Renal cortex interstitium (tissue), 11 donors: ENCODE measurements around the gene RBBP8NL. TPM values are rescaled to one million over a fixed set of nuclear protein-coding genes. Genes with fewer than 3 reads are reported as not detected.
"Not testable (repeated sequence)": the region's sequence is repeated elsewhere in the genome, so short reads cannot be mapped to it uniquely, and the experiment has no call there.

Experiments used
- DNase-seq, 11 donors: peaks; one replicate each; pipeline ENCODE4 v3.0.0-alpha.2; 2013; ENCODE audit warnings: low read depth in 9 of 11, low spot score in 4 of 11; ENCODE audit errors: extremely low read depth in 1 of 11
- polyA plus RNA-seq, 3 donors: library from polyadenylated mRNA; unstranded; fragments of 120-200 nt; gene quantifications; one replicate each; pipeline ENCODE4 v1.2.1, GENCODE V29; 2013; ENCODE audit not compliant: insufficient read length in 3 of 3

Gene RBBP8NL
- polyA plus RNA-seq, 3 donors: 1.1 to 1.9 (median 1.5) TPM

DNA sequence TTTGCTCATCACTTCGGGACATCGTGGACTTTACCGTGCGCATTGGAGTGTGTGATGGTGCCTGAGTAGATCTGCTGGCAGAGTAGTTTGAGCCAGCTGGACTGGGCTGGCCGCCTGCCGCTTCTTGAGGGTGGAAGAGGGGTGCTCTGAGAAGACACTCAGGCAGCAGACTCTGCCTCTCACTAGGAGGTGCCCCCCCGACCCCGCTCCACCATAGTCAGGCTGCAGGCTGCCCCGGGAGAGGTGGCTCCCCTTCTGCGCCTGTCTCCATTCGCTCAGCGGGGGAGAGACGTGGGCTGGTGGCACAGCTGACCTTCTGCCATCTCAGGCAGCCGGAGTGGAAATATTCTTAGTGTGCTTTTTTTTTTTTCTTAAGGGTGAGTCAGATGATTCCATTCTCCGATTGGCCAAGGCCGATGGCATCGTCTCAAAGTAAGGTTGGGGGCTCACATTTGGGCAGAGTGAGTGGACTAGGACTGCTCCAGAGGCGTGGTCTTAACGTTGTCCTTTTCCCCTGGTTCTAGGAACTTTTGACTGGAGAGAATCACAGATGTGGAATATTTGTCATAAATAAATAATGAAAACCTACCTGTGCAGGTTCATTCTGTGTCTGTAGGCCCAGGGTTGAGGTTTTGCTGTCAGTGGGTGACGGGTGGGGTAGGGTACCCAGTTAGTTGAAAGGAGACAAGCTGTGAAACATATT, 39.3 kb downstream of the RBBP8NL start:
- no peak for DNase-seq

DNA sequence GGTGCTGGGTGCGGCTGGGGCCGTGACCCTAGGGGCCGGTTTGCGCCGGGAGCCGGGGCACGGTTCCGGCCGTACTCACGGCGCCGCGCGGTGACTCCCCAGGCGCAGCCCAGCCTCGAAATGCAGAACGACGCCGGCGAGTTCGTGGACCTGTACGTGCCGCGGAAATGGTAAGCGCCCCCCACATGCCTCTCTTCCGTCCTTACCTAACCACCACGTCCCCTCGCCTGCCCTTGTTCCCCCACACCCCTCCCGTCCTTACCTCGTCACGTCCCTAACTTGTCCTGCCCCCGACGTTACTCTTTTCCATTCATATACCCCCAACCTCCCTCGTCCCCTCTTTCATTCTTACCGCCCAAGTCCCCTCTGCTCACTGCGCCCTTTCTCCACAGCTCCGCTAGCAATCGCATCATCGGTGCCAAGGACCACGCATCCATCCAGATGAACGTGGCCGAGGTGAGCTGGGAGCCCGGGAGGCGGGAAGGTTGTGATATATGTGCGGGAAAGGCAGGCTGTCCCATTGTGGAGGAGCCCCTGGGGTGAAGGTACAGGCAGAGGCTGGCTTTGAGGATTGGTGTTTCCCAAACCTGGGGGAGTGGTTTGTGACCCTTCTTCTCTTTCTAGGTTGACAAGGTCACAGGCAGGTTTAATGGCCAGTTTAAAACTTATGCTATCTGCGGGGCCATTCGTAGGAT, 40.0 kb downstream of the RBBP8NL start:
- DNase-seq: no peak

DNA sequence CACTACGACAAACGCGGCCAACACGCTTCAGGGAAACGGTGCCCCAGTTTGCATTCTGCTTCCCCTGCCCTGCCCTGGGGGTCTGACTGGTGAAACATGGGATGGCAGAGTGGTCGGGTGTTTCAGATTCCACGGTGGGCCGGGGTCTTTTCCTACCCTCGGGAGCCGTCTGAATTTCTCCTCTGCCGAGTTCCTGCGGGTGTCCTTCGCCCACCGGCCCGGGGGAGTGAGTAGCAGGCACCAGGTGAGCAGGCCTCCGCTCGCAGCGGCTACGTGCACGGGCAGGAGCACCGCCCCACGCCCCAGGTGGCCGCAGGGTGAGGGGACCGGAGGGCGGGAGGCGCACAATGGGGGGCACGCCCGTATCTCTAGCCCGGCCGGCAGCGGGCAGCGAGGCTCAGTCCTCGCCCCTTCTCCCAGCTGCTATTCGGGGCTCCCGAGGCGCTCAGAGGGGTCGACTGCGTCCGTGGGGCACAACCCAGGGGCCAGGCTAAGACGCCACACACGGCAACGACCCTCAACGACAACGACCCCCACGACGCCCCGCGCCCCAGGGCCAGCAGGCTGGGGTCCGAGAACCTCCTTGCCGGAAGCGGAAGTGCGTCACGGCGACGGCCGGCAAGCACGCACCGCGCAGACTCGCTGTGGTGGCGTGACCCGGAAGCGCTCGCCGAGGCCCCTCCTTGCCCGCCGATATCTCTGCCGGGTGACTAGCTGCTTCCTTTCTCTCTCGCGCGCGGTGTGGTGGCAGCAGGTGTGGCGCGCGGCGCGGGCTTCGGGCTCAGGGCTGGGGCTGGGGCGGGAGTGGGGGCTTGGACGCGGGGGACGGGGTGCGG, 40.7 kb downstream of the RBBP8NL start, which contains the start of gene RPS21:
Gene RPS21 (plus strand): TSS at position 721 of the 836 bp plus-strand sequence. CDS start 236 bp downstream, outside the sequence.
- DNase-seq: peak; percentile 71 to 91 (median 90)

DNA sequence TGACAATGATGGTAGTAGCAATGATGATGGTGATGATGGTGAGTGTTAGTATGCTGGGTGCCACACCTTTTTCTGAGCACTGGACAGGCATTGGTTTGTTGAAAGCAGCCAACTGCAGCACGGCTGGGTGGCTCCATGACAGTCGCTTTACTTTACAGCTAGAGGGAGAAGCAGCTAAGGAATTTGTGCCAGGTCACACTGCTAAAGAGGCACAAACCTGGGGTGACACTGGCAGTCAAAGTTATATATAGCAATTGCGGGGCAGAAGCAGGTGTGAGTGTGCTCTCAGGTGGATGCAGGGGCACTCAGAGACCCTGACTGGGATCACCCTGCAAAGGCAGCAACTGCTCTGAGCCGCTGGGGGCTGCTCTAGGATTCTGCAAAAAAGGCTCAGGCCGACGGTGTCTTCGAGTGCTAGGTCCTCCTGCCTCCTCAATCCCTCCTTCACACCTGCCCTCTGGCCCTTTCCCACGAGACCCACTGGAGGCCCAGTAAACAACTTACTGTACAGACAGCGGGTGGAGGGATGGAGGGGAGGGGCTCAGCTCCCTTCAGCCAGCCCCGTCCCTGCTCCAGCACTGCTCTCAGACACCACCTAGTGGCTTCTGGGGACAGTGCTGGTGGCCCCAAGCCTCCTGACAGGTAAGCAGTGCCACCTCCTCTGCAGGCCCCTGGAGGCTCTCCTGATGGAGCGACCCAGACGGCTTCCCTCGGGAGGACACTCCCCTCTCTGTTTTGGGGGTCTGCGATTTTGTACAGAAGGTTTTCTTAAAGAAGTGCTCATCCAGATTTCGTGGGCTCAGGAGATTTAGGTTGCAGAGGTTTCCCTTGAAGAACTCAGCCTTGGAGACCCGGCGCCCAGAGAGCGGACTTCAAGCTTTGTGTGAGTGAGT, 44.8 kb downstream of the RBBP8NL start:
- peak in 2 of 11 donors; percentile 61 to 74 for DNase-seq

DNA sequence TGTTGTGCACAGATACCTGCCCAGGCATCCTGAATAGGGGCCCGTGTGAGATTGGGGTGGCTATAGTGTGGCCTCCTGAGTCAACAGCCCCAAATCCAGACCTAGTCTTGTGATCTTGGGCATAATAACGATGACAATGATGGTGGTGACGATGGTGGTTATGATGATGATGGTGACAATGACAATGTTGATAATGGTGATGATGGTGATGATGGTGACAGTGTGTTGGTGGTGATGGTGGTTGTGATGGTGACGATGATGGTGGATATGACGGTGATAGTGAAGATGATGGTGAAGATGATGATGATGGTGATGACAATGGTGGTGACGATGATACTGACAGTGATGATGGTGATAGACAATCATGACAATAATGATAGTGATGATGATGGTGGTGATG, 45.5 kb downstream of the RBBP8NL start:
- no peak for DNase-seq

DNA sequence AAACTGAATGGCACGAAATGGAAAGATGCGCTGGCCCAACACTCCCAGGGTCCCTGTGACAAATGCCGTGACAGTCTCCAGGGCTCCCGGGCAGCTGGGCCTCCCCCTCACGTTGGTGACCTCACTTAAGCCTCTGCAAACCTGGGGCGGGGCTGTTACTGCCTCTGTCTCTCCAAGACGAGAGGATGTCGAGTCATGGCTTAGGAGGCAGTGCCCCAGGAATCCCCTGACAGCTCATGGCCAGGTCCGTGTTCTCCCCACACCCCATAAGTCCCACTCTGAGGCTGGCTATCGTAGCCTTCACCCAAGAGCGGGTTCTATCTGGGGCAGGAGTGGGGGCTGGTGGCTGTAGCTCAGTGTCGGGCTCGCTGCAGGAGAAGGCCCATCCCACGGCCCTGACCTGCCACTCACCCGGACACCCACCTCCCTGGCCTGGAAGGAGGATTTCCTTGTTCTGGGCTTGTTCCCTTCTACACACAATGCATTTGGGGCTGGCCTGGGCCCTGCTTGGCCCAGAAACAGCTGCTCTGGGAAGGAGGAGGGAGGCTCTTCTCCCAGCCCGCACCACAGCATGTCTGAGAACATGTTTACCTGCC, 46.0 kb downstream of the RBBP8NL start:
- DNase-seq: no peak

DNA sequence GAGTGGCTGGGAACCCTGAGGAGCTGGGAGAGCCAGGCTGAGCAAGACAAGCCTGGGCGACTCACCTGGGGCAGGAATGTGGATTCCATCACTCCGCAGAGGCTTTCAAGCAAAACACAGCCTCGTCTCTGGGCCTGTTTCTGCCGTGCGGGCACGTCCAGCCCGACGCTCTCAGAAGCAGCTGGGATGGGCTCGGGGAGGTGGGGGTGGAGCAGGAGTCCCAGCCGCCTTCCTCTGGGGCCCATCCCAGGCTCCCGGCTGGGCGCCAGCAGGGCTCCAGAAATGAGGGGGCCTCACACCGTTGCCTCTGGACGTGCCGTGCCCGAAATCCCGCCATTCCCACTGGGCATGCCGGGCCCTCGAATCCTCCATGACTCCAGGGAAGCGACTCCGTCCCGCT, 49.1 kb downstream of the RBBP8NL start:
- no peak for DNase-seq

DNA sequence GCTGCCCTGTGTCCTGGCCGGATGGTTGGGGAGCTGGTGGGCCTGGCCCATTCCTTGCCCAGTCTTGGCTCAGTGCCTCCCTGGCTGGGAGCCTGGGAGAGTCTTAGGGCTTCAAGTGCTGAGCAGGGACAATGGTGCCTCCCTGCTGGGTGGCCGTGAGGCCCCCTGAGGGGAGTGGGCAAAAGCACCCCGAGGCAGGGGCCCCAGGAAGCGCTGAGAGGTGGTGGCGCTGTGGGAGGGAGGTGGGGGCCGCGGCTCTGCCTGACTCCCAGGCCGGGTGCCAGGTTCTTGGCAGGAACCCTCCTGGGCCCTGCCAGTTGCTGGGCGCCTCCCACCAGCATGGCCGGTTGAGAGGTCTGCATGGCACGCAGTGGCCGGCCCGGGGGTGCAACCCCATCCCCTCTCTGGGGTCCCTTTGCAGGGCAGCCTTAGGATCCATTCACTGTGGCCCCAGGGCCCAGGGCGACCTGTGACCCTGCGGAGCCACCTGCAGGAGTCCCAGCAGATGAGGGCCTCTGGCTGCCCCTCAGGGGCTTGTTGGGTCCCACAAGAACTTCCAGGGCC, 49.6 kb downstream of the RBBP8NL start:
- DNase-seq: no peak

DNA sequence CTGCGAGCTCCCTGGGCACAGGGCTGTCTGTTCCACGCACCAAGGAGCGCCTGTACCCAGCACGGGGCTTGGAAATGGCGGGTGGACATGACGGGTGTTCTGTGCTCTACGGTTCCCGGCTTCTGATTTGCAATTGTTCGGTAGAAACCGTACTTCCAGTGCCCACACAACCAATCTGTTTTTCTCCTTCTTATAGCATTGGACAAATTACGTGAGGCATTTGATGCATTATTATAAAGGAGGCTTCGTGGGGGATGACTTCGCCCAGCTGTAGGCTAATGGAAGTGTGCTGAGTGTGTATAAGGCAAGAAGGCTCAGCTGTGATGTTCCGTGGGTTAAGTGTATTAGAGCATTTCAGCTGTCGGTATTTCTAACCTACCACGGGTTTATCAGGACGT, 50.3 kb downstream of the RBBP8NL start:
- no peak for DNase-seq

DNA sequence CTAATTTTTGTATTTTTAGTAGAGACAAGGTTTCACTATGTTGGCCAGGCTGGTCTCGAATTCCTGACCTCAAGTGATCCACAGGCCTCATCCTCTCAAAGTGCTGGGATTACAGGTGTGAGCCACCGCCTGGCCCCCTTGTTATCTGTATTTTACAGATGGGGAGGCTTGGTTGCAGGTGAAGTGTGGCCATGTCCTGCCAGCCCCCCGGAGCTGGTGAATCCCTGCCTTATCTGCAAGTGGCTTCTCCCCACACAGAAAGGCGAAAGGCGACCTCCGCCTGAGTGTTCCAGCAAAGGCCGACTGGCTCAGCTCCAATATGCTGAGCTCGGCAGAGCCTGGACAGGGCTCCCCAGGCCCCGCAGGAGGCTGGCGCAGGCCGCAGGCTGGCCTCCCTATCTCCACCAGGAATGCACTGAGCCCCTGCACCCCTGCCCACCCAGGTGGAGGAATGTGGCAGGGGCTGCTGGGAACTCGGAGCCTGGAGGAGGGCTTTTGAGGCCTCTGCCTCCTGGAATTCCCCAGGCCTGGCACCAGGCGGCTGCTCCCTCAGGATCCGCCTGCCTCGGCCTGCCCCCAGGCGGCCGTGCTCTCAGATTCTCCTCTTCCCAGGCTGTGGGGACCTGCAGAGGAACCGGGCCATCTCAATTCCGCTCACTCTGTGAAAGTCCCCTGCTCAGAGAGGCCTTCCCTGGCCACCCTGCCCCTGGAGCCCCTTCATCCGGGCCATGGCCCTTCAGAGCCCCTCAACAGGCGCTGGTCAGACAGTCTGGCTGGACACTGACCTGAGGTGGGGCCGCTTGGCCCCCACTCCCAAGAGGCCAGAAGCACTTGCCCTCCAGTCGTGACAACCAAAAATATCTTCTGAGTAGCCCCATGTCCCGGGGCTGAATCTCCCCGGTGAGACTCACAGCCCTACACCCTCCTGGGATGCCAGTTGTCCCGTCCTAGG, 51.0 kb downstream of the RBBP8NL start:
- peak in 3 of 11 donors; percentile 62 to 78 (median 67) for DNase-seq

DNA sequence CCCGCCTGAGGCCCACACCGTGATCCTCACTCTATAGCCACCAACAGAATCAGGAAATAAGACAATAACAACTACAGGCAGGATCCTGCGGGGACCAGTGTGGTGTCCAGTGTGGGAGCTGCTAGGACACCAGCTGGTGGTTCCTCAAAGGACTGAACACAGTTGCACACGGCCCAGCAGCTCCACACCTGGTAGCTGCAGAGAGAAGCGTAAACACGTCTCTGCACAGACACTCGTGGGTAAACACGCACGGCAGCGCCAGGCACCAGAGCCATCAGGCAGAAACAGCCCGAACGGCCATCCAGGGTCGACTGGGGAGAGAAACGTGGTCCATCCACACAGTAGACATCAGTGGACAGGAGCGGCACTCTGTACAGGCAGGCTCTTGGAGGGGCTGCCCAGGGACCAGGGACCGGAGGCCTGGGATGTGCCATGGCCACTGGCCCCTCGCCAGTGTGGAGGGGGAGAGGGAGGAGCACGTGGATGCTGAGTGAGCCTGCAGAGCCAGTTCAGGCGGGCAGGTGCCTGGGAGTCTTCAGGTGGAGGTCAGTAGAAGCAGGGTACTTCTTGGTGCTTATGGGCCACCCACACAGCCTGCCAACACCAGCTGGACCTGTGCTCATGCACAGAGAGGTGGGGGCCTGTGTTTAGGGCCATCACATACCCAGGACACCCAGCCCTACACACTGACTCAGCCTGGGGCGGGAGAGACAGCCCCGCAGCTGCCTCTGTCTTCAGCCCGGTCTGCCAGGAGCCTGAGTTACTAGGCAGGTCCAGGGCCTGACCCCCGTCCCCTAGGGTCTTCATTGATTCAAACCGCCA, 52.8 kb downstream of the RBBP8NL start:
- no peak for DNase-seq

DNA sequence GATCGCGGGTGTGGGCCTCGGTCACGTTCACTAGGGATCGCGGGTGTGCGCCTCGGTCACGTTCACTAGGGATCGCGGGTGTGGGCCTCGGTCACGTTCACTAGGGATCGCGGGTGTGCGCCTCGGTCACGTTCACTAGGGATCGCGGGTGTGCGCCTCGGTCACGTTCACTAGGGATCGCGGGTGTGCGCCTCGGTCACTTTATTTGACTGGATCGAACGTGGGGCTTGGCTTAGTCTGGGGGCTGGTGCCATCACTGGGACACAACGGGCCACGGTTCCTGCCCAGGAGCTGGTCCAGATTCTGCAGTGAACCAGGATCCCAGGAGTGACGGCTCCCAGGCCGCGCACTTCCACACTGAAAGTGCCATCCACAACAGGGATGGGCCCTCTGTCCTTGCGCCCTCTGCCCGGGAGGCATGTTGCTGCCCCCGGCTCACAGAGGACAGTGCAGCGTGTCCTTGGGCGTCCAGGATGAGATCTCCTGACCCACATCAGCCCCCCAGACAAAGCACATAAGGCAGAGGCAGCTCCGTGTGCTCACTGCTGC, 53.6 kb downstream of the RBBP8NL start:
- not testable (repeated sequence) for DNase-seq

DNA sequence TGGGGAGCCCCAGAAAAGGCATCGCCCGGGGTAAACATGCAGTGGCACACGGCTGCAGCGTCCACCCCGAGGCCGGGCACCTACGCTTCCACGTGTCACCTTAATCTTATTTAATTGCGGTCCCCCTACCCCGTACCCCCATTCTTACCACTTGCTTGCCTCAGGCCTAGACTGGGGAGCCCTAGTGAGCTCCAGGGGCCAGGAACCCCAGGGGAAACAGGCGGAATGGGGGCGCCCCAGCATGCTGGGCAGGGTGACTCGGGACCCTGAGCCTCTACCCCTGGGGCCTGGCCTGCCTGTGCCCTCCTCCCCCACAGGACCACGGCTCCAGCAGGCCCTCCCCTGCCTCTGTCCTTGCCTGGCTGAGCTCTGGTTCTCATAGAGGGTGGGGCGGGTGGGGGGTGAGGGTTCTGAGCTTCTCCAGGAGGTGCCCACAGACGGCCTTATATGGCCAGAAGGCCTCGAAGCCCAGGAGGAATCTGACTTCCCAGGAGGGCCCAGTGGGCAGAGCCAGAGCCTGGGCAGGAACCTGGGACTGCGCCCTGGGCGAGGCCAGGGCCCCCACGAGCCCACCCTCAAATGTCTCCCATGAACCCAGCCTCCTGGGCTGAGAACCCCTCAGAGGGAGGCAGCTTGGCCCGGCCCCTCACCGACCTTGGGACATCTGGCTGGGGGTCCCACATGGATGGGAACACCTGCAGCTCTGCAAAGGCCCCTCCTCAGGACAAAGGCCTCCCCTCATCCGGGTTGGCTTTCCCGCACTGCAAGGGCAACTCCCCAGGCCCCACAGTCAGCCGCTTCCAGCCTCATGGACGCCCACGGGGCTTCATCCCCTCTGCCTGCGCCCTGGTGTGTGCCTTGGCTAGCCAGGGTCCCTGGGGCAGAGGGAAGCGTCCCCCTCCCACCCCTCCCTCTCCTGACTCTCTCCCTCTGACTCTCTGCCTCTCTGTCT, 55.0 kb downstream of the RBBP8NL start:
- DNase-seq: no peak

DNA sequence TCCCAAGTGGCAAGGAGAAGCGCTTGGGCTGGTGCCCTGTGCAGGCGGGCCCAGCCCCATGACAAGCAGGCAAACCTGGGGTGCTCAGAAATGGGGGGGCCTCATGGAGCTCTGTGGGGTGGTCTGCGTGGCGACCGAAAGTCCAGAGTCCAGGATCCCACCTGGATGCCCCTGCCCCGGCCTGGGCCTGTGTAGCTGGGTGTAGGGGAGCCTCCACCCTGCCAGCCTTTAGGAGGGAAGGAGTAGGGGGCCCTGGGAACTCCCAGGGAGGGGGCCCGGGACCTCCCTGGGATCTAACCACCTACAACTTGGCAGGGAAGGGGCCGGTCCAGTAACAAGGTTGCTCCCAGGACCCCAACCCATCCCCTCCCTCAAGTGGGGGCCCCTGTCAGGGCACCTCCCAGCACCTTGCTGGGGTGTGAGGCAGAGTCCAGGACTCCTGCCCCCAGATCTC, 55.7 kb downstream of the RBBP8NL start:
- no peak for DNase-seq
